Measurements from ENCODE around the gene CENPX. TPM values are rescaled to one million over a fixed set of nuclear protein-coding genes. Genes with fewer than 3 reads are reported as not detected.

The CENPX gene
- total and polyA plus RNA-seq, 2 of the 13 experiments (the other 11 are each of a cell fraction or from before 2014, with no cell fraction given): 92.7 to 170 TPM

DNA sequence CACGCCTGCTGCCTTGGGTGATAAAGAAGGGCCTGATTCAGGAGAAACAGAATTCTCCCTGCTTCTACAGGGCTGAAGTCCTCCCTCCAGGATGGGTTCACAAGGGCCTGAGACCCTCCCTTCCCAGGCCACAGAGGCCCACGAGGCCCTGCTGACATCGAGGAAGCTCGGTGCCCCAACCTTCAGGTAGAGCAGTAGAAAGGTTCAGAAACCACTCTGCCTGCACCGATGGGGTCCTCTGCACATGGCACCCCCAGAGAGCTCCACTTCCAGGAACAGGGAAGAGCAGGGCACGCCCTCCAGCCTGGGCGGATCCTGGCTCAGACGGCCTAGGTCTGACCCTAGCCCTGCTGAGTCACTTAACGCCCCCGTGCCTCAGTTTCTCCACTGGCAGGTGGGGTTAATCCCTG, 773 bp downstream of the CENPX start:
- Histone ChIP-seq H4K20me1 (ENCODE audit: insufficient read depth, low read length) (no peaks in the 10 kb centered on the region; the same call in 1 of the 2 replicates), H3K4me3 (replicated peaks in 1 of 3; ENCODE audit: insufficient read depth in 1 of 3, low read depth in 2 of 3, low read length in 3 of 3) (peak overlapping the region; percentile 79 to 90 (median 88)), H3K27ac (ENCODE audit: extremely low read length, insufficient read depth, low read length) (peak overlapping the region; percentile 78), H3K9ac (ENCODE audit: insufficient read depth, low read depth, low read length) (peak overlapping the region; percentile 95), H3K9me3 (ENCODE audit: low read length) (no peaks in the 10 kb centered on the region), H3K4me2 (ENCODE audit: low read depth, low read length) (peak overlapping the region; percentile 95), H2AFZ (ENCODE audit: low read length) (no peak overlapping the region), H3K79me2 (ENCODE audit: insufficient read depth, low read length) (peaks cover 41% of the 10 kb centered on the region), H3K36me3 (replicated peaks in 1 of 2; ENCODE audit: control insufficient read depth in 1 of 2, insufficient read depth in 2 of 2, low read length in 2 of 2) (peaks cover 4 to 5% of the 10 kb centered on the region in 2 experiments; a peak in 3 of 5 replicates), H3K4me1 (ENCODE audit: insufficient read depth, low read length) (peaks cover 79% of the 10 kb centered on the region), H3K27me3 (ENCODE audit: control insufficient read depth in 1 of 2, insufficient read depth in 2 of 2, low read length in 2 of 2) (no peaks in the 10 kb centered on the region; a peak in 1 of 5 replicates)
- no TSS peak for BruUV-seq (replicated peaks)
- FAIRE-seq (peak; percentile 59), DNase-seq (ENCODE audit: low spot score) (no peak), ATAC-seq (peak; percentile 12)
- CTCF ChIA-PET (ENCODE audit: low intra/inter-chr PET ratio, low total read pairs): interaction anchor here (0.9 to 6.8 kb wide), 7 partner anchors 21 to 132 kb away, joined by 3 to 181 read pairs (median 5); partner anchors contain the start of genes ALYREF, ANAPC11 and NOTUM
- intact Hi-C loops (cut with micrococcal nuclease; ENCODE audit: unreplicated experiment): loop anchor here (1.0 to 5.0 kb wide), 5 partner anchors 22 to 155 kb away; no protein-coding TSS in a partner anchor
- in situ Hi-C loops (cut with HindIII; ENCODE audit: extremely low pct_ligation_motif_present, low pct_unique_long_range_greater_than_20kb): loop anchor here (5.0 kb wide), 1 partner anchor 65 kb away; no protein-coding TSS in a partner anchor
- 5% methylated on average over 5 of the region's 10 CpGs for WGBS (ENCODE audit: low lambda C conversion rate)
- POLR2A ChIA-PET: interaction anchor here (0.9 to 14.1 kb wide), 22 partner anchors 8 to 295 kb away, joined by 3 to 470 read pairs (median 8); partner anchors contain the start of genes DCXR, FASN, MAFG and NOTUM
- no peak for TF ChIP-seq SAFB2 (CRISPR knock-in tag; IDR thresholded peaks at IDR 0.05; ENCODE audit: borderline replicate concordance, low read depth)
- TF ChIP-seq MTA3 (CRISPR knock-in tag; IDR thresholded peaks at IDR 0.05): no peak
- 0 out of 2 replicates have a peak, but pooled peaks have one; percentile 7 for TF ChIP-seq ZNF510 (CRISPR knock-in tag; IDR thresholded peaks at IDR 0.05; ENCODE audit: low read depth)
- TF ChIP-seq FOXA1 (IDR thresholded peaks at IDR 0.05): no peak
- TF ChIP-seq FOXA1 (CRISPR knock-in tag; IDR thresholded peaks at IDR 0.05): 0 out of 2 replicates have a peak, but pooled peaks have one; percentile 4
- peak; percentile 11; the same call in 1 of the 2 replicates for TF ChIP-seq MAZ (IDR thresholded peaks at IDR 0.05; ENCODE audit: borderline replicate concordance, low read depth, low read length)
- TF ChIP-seq MAZ (CRISPR knock-in tag; IDR thresholded peaks at IDR 0.05; ENCODE audit: low read depth): no peak
- TF ChIP-seq MED8 (CRISPR knock-in tag; IDR thresholded peaks at IDR 0.05; ENCODE audit: insufficient replicate concordance): peak; percentile 2
- TF ChIP-seq SAP130 (CRISPR knock-in tag; IDR thresholded peaks at IDR 0.05; ENCODE audit: low read depth): peak; percentile 3; the same call in 1 of the 2 replicates
- TF ChIP-seq CHD2 (IDR thresholded peaks at IDR 0.05; ENCODE audit: low read depth, low read length): 0 out of 2 replicates have a peak, but pooled peaks have one; percentile 41
- no peak for TF ChIP-seq ZNF563 (CRISPR knock-in tag; IDR thresholded peaks at IDR 0.05)
- TF ChIP-seq, protein P1, sequence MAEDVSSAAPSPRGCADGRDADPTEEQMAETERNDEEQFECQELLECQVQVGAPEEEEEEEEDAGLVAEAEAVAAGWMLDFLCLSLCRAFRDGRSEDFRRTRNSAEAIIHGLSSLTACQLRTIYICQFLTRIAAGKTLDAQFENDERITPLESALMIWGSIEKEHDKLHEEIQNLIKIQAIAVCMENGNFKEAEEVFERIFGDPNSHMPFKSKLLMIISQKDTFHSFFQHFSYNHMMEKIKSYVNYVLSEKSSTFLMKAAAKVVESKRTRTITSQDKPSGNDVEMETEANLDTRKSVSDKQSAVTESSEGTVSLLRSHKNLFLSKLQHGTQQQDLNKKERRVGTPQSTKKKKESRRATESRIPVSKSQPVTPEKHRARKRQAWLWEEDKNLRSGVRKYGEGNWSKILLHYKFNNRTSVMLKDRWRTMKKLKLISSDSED (CRISPR knock-in tag; IDR thresholded peaks at IDR 0.05): 0 out of 2 replicates have a peak, but pooled peaks have one; percentile 27
- TF ChIP-seq THYN1 (CRISPR knock-in tag; IDR thresholded peaks at IDR 0.05; ENCODE audit: borderline replicate concordance, low read depth): 0 out of 2 replicates have a peak, but pooled peaks have one; percentile 5
- no peak for TF ChIP-seq SIX4 (CRISPR knock-in tag; IDR thresholded peaks at IDR 0.05)
- TF ChIP-seq HNRNPH1 (optimal IDR thresholded peaks at IDR 0.05; ENCODE audit: low read depth, low read length): peak; percentile 75
- TF ChIP-seq, protein P2, sequence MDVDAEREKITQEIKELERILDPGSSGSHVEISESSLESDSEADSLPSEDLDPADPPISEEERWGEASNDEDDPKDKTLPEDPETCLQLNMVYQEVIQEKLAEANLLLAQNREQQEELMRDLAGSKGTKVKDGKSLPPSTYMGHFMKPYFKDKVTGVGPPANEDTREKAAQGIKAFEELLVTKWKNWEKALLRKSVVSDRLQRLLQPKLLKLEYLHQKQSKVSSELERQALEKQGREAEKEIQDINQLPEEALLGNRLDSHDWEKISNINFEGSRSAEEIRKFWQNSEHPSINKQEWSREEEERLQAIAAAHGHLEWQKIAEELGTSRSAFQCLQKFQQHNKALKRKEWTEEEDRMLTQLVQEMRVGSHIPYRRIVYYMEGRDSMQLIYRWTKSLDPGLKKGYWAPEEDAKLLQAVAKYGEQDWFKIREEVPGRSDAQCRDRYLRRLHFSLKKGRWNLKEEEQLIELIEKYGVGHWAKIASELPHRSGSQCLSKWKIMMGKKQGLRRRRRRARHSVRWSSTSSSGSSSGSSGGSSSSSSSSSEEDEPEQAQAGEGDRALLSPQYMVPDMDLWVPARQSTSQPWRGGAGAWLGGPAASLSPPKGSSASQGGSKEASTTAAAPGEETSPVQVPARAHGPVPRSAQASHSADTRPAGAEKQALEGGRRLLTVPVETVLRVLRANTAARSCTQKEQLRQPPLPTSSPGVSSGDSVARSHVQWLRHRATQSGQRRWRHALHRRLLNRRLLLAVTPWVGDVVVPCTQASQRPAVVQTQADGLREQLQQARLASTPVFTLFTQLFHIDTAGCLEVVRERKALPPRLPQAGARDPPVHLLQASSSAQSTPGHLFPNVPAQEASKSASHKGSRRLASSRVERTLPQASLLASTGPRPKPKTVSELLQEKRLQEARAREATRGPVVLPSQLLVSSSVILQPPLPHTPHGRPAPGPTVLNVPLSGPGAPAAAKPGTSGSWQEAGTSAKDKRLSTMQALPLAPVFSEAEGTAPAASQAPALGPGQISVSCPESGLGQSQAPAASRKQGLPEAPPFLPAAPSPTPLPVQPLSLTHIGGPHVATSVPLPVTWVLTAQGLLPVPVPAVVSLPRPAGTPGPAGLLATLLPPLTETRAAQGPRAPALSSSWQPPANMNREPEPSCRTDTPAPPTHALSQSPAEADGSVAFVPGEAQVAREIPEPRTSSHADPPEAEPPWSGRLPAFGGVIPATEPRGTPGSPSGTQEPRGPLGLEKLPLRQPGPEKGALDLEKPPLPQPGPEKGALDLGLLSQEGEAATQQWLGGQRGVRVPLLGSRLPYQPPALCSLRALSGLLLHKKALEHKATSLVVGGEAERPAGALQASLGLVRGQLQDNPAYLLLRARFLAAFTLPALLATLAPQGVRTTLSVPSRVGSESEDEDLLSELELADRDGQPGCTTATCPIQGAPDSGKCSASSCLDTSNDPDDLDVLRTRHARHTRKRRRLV (CRISPR knock-in tag; IDR thresholded peaks at IDR 0.05): peak; percentile 10; the same call in 1 of the 2 replicates
- 0 out of 2 replicates have a peak, but pooled peaks have one; percentile 9 for TF ChIP-seq CBX5 (CRISPR knock-in tag; IDR thresholded peaks at IDR 0.05; ENCODE audit: borderline replicate concordance)
- TF ChIP-seq PHF21A (CRISPR knock-in tag; IDR thresholded peaks at IDR 0.05): peak; percentile 38
- TF ChIP-seq ZSCAN30 (CRISPR knock-in tag; IDR thresholded peaks at IDR 0.05): 0 out of 2 replicates have a peak, but pooled peaks have one; percentile 32

Data from HepG2 (cell line).